BLaER1 treated with 17β-estradiol and CSF1 and Interleukin-3, amounts not matched to agents 10 nM and 100 nM (cell line): ENCODE data around the gene SMYD2.

ENCODE experiments used
- H3K27ac ChIP-seq, 11 experiments: shearing (Covaris generic); formaldehyde crosslinking; 2 replicates each; pipeline ENCODE4 v1.8.1; 2022
- H3K27me3 ChIP-seq, 11 experiments: shearing (Covaris generic); formaldehyde crosslinking; 2 replicates each; pipeline ENCODE4 v1.8.1; 2022
- H3K36me3 ChIP-seq, 11 experiments: shearing (Covaris generic); formaldehyde crosslinking; 2 replicates each; pipeline ENCODE4 v1.8.1; 2022
- H3K4me1 ChIP-seq, 10 experiments: shearing (Covaris generic); formaldehyde crosslinking; 2 replicates each; pipeline ENCODE4 v1.8.1; 2022
- H3K4me2 ChIP-seq, 11 experiments: shearing (Covaris generic); formaldehyde crosslinking; 2 replicates each; pipeline ENCODE4 v1.8.1; 2022
- H3K4me3 ChIP-seq, 10 experiments: shearing (Covaris generic); formaldehyde crosslinking; 2 replicates each; pipeline ENCODE4 v1.8.1; 2022
- H3K9ac ChIP-seq, 11 experiments: shearing (Covaris generic); formaldehyde crosslinking; 2 replicates each; pipeline ENCODE4 v1.8.1; 2022
- H3K9me3 ChIP-seq, 11 experiments: shearing (Covaris generic); formaldehyde crosslinking; replicated peaks in 1 of 11; 2 replicates each; pipeline ENCODE4 v1.8.1; 2022
- H4K20me1 ChIP-seq, 11 experiments: shearing (Covaris generic); formaldehyde crosslinking; 2 replicates each; pipeline ENCODE4 v1.8.1; 2022
- Cebpa-rat ChIP-seq, 11 experiments: shearing (Covaris generic); IDR thresholded peaks; 2 replicates each; pipeline ENCODE4 v1.8.1; 2022

SMYD2 gene

GRCh38 chr1:214351551-214352277, 70.8 kb downstream of the SMYD2 start:
- Histone ChIP-seq H3K27ac (no peak overlapping the region), H3K4me2 (no peak overlapping the region), H4K20me1 (no peaks in the 10 kb centered on the region), H3K9ac (no peak overlapping the region), H3K27me3 (no peaks in the 10 kb centered on the region), H3K9me3 (peaks cover 0 to 1% (median 0%) of the 10 kb centered on the region in 11 experiments; a peak in 2 of 22 replicates), H3K36me3 (no peaks in the 10 kb centered on the region; a peak in 1 of 22 replicates), H3K4me3 (no peak overlapping the region), H3K4me1 (no peaks in the 10 kb centered on the region)
- TF ChIP-seq Cebpa-rat (IDR thresholded peaks at IDR 0.05) = no peak

DNA sequence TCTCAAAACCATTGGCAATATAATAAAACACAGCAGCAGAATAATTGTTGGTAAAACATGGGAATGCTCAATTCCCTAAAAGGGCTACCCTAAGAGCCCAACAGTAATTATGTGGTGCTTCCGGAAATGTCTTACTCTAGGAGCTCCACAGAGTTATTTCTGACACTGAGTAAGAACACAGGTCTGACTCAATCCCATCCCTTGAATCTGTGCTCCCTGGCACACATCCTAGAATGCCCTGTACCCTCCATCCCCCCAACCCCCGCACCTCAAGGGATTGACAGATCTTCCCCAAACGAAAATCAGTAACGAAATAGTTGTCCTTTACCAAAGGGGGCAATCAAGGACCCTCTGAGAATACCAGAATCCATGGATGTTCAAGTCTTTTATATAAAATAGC, 71.9 kb downstream of the SMYD2 start:
- no peak overlapping the region for H3K4me2 ChIP-seq
- no peak overlapping the region for H3K9ac ChIP-seq
- no peaks in the 10 kb centered on the region for H3K27me3 ChIP-seq
- no peaks in the 10 kb centered on the region for H3K9me3 ChIP-seq
- no peaks in the 10 kb centered on the region for H3K36me3 ChIP-seq
- no peaks in the 10 kb centered on the region for H3K4me1 ChIP-seq
- no peak for TF ChIP-seq Cebpa-rat (IDR thresholded peaks at IDR 0.05)
- no peak overlapping the region for H3K27ac ChIP-seq
- H4K20me1 ChIP-seq = no peaks in the 10 kb centered on the region
- H3K4me3 ChIP-seq = no peak overlapping the region

- no peaks in the 10 kb centered on the region for H3K27me3 ChIP-seq
- H3K4me3 ChIP-seq = no peak overlapping the region
- no peaks in the 10 kb centered on the region for H4K20me1 ChIP-seq
- no peak overlapping the region for H3K9ac ChIP-seq
- H3K4me1 ChIP-seq = no peaks in the 10 kb centered on the region
- TF ChIP-seq Cebpa-rat (IDR thresholded peaks at IDR 0.05) = no peak
- H3K36me3 ChIP-seq = no peaks in the 10 kb centered on the region
- no peak overlapping the region for H3K4me2 ChIP-seq
- H3K9me3 ChIP-seq = no peaks in the 10 kb centered on the region
- H3K27ac ChIP-seq = no peak overlapping the region
Measured at GRCh38 chr1:214354440-214355148, 73.6 kb downstream of the SMYD2 start.

DNA sequence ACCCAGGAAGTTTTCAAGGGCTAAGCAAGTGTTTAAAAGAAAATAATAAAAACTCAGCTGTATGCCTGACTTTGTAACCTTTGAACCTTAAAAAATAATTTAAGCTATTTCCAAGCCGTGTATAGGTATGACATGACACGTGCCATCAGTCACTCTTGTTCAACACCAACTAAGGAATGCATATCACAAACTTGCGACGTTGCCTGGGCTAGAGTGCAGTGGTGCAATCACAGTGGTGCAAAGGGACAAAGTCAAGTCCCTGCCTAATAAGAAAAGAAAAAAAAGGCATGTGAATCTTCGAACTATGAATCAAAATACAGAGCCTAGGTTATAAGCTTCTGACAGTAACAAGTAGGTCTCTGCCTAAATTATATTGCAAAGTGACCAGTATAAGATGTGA, 79.2 kb downstream of the SMYD2 start:
- Histone ChIP-seq H4K20me1 (no peaks in the 10 kb centered on the region), H3K9ac (no peak overlapping the region), H3K27me3 (no peaks in the 10 kb centered on the region)

GRCh38 chr1:214360525-214361164, 79.7 kb downstream of the SMYD2 start:
- H3K36me3 ChIP-seq = 0 out of 22 replicates have a peak, but pooled peaks cover 0 to 6% (median 0%) of the 10 kb centered on the region in 11 experiments
- no peak overlapping the region for H3K27ac ChIP-seq
- H3K27me3 ChIP-seq = no peaks in the 10 kb centered on the region
- H3K4me1 ChIP-seq = peaks cover 6 to 38% (median 26%) of the 10 kb centered on the region in 10 experiments; a peak in 17 of 20 replicates
- peaks cover 0 to 16% (median 4%) of the 10 kb centered on the region in 11 experiments; a peak in 12 of 22 replicates for H3K9me3 ChIP-seq
- H3K4me3 ChIP-seq = no peak overlapping the region
- peak overlapping the region in 4 of 11 experiments; percentile 0 to 83 (median 21); a peak in 5 of 22 replicates for H3K4me2 ChIP-seq
- no peak overlapping the region for H3K9ac ChIP-seq
- no peak for TF ChIP-seq Cebpa-rat (IDR thresholded peaks at IDR 0.05)
- no peaks in the 10 kb centered on the region for H4K20me1 ChIP-seq

More for the DNA sequence above, 79.2 kb downstream of the SMYD2 start:
- Histone ChIP-seq H3K27ac (no peak overlapping the region), H3K9me3 (peaks cover 0 to 16% (median 4%) of the 10 kb centered on the region in 11 experiments; a peak in 12 of 22 replicates), H3K4me3 (no peak overlapping the region), H3K4me2 (no peak overlapping the region; a peak in 1 of 22 replicates), H3K4me1 (peaks cover 6 to 38% (median 26%) of the 10 kb centered on the region in 10 experiments; a peak in 17 of 20 replicates), H3K36me3 (0 out of 22 replicates have a peak, but pooled peaks cover 0 to 6% (median 0%) of the 10 kb centered on the region in 11 experiments)
- no peak for TF ChIP-seq Cebpa-rat (IDR thresholded peaks at IDR 0.05)

DNA sequence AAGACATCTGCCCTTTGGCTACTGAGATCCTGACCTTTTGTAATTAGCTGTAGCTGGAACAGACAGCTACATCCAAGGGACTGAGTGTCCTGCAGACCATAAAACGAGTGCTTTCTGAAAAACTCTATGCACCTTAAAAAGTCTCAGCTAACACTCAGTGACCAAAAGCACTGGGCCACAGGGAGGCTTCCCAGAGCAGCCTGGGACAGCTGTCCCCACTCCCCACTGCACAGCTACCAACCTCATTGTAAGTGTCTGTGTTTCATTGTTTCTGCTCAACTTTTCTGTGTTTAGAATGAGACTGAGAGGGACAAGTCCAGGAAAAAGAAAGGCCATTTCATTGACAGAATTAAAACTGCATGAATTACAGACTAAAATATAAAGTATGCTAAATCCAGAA, 80.7 kb downstream of the SMYD2 start:
- peak overlapping the region in 8 of 11 experiments; percentile 57 to 87 (median 74); a peak in 15 of 22 replicates for H3K4me2 ChIP-seq
- H3K9me3 ChIP-seq = peaks cover 0 to 16% (median 4%) of the 10 kb centered on the region in 11 experiments; a peak in 12 of 22 replicates
- H3K27ac ChIP-seq = peak overlapping the region in 3 of 11 experiments; percentile 52 to 73 (median 59); a peak in 4 of 22 replicates
- H3K4me1 ChIP-seq = peaks cover 6 to 38% (median 26%) of the 10 kb centered on the region in 10 experiments; a peak in 17 of 20 replicates
- no peak overlapping the region for H3K4me3 ChIP-seq
- no peak overlapping the region for H3K9ac ChIP-seq
- 0 out of 22 replicates have a peak, but pooled peaks cover 0 to 6% (median 0%) of the 10 kb centered on the region in 11 experiments for H3K36me3 ChIP-seq
- no peaks in the 10 kb centered on the region for H3K27me3 ChIP-seq
- no peaks in the 10 kb centered on the region for H4K20me1 ChIP-seq
- TF ChIP-seq Cebpa-rat (IDR thresholded peaks at IDR 0.05) = no peak

DNA sequence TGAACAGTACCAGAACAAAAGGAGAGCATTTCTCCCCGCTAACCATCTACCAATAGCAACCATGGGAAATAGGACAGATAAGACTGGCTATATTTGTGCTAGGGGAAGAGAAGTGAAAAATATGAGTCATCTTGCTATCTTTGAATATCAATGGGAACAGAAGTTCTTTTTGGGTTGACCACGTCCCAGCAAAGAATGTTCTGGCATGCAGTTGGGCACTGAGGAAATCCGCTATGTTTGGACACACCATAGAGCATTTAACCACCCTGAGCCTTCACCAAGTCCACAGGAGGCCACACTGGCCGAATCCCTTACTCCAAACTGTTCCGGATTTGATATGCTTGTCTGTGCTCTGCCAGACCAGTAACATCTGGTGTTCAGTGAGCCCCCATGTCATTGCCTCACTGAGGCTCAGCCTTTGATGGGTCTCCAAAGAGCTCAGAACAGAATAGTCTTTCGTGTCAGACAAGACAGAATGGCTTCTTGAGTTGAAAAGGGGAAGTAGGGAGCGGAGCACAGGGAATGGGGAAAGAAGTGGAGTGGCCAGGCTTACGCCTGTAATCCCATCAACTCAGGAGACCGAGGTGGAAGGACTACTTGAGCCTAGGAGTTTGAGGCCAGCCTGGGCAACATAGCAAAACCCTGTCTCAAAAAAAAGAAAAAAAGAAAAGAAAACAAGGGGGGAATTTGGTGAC, 81.4 kb downstream of the SMYD2 start:
- TF ChIP-seq Cebpa-rat (IDR thresholded peaks at IDR 0.05) = no peak
- H3K4me3 ChIP-seq = peak overlapping the region in 2 of 10 experiments; percentile 2 to 12; a peak in 1 of 20 replicates
- no peaks in the 10 kb centered on the region for H4K20me1 ChIP-seq
- H3K4me2 ChIP-seq = peak overlapping the region in 9 of 11 experiments; percentile 46 to 87 (median 69); a peak in 18 of 22 replicates
- H3K9me3 ChIP-seq = peaks cover 0 to 16% (median 4%) of the 10 kb centered on the region in 11 experiments; a peak in 12 of 22 replicates
- peak overlapping the region in 2 of 11 experiments; percentile 12 to 58; a peak in 2 of 22 replicates for H3K9ac ChIP-seq
- no peaks in the 10 kb centered on the region for H3K27me3 ChIP-seq
- 0 out of 22 replicates have a peak, but pooled peaks cover 0 to 6% (median 0%) of the 10 kb centered on the region in 11 experiments for H3K36me3 ChIP-seq
- peaks cover 6 to 38% (median 26%) of the 10 kb centered on the region in 10 experiments; a peak in 17 of 20 replicates for H3K4me1 ChIP-seq
- peak overlapping the region in 7 of 11 experiments; percentile 7 to 73 (median 52); a peak in 12 of 22 replicates for H3K27ac ChIP-seq

- 0 out of 22 replicates have a peak, but pooled peaks cover 0 to 6% (median 0%) of the 10 kb centered on the region in 11 experiments for H3K36me3 ChIP-seq
Measured at GRCh38 chr1:214363386-214363785, 82.4 kb downstream of the SMYD2 start.

More at GRCh38 chr1:214363386-214363785, 82.4 kb downstream of the SMYD2 start:
- no peak for TF ChIP-seq Cebpa-rat (IDR thresholded peaks at IDR 0.05)
- Histone ChIP-seq H3K27me3 (no peaks in the 10 kb centered on the region), H3K9me3 (peaks cover 0 to 16% (median 4%) of the 10 kb centered on the region in 11 experiments; a peak in 12 of 22 replicates), H3K4me3 (no peak overlapping the region), H4K20me1 (no peaks in the 10 kb centered on the region), H3K9ac (no peak overlapping the region), H3K4me1 (peaks cover 6 to 38% (median 26%) of the 10 kb centered on the region in 10 experiments; a peak in 17 of 20 replicates), H3K27ac (peak overlapping the region in 1 of 11 experiments; percentile 73; a peak in 1 of 22 replicates), H3K4me2 (peak overlapping the region in 5 of 11 experiments; percentile 0 to 87 (median 79); a peak in 8 of 22 replicates)
